GM23248 (cell line): ENCODE measurements around the gene SUZ12.

Experiments
- EZH2 ChIP-seq: fragments of 200-600 bp; sonication (generic); IDR thresholded peaks from 2 replicates; pipeline ENCODE4 v1.6.1; 2018; ENCODE audit warnings: antibody characterized with exemption, mild to moderate bottlenecking; ENCODE audit not compliant: insufficient read depth, poor library complexity, severe bottlenecking
- EZH2phosphoT487 ChIP-seq: fragments of 200-600 bp; sonication (generic); IDR thresholded peaks from 2 replicates; pipeline ENCODE4 v1.6.1; 2018; ENCODE audit warnings: antibody characterized with exemption, moderate library complexity, mild to moderate bottlenecking, low read depth; ENCODE audit not compliant: insufficient read depth

GRCh38 chr17:31997005-31997404, 60.2 kb downstream of the SUZ12 start:
- no peak for TF ChIP-seq EZH2phosphoT487
- no peak for TF ChIP-seq EZH2
